Activated naive CD4-positive, alpha-beta T cell treated with anti-CD3 and anti-CD28 coated beads, Interleukin-2, amount 50 U/mL, for 24 hours (primary cell): ENCODE measurements around the gene SNX8.

Source experiments
- H3K27ac Mint-ChIP-seq: one replicate; pipeline ENCODE4 v1.8.0; 2021; ENCODE audit warnings: mild to moderate bottlenecking, mixed read lengths
- H3K27me3 Mint-ChIP-seq: one replicate; pipeline ENCODE4 v1.8.0; 2021; ENCODE audit warnings: mixed read lengths
- H3K36me3 Mint-ChIP-seq: one replicate; pipeline ENCODE4 v1.8.0; 2021; ENCODE audit warnings: mixed read lengths
- H3K4me1 Mint-ChIP-seq: one replicate; pipeline ENCODE4 v1.8.0; 2021; ENCODE audit warnings: mixed read lengths
- H3K4me3 Mint-ChIP-seq: one replicate; pipeline ENCODE4 v1.8.0; 2021; ENCODE audit warnings: mild to moderate bottlenecking, mixed read lengths
- H3K9me3 Mint-ChIP-seq: one replicate; pipeline ENCODE4 v1.8.0; 2021; ENCODE audit warnings: mixed read lengths

SNX8 gene

GRCh38 chr7:2218444-2218785 lies 95.8 kb downstream of the SNX8 start:
- no peaks in the 10 kb centered on the region for H3K4me1 Mint-ChIP-seq
- H3K27ac Mint-ChIP-seq: no peak overlapping the region
- H3K36me3 Mint-ChIP-seq: peaks cover 5% of the 10 kb centered on the region
- no peaks in the 10 kb centered on the region for H3K27me3 Mint-ChIP-seq
- no peaks in the 10 kb centered on the region for H3K9me3 Mint-ChIP-seq
- no peak overlapping the region for H3K4me3 Mint-ChIP-seq

DNA sequence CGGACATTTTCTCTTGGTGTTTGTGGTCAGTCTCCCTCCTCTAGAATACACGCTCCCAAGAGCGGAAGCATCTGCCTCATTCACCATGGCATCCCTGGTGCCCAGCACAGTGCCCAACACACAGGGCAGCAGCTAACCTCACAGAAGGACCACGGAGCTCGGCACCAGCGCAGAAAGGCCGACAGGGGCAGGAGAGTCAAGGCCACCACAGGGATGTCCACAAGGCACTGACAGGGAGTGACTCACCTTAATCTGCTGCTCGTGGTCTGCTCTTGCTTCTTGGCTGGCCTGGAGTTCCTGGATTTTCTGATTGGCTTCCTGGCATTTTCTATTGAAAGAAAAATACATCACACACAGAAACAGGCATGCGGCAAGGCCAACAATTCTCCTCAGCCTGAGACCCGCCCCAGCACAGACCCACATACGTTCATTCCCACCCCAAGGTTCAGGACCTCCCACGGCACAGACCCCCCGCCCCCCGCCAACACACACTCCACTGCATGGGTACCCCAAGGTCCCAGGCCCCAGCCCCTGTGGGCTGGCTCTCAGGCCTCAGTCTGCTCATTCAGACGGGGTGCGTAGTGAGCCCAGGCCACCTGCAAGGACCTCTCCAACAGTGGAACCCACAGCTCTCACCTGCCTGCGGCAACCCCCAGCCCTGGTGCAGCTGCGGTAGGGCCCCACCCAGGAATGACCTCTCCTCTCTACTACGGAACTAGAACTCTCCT lies 96.4 kb downstream of the SNX8 start:
- H3K27ac Mint-ChIP-seq: no peak overlapping the region
- peaks cover 5% of the 10 kb centered on the region for H3K36me3 Mint-ChIP-seq
- H3K4me3 Mint-ChIP-seq: no peak overlapping the region
- H3K4me1 Mint-ChIP-seq: no peaks in the 10 kb centered on the region
- no peaks in the 10 kb centered on the region for H3K9me3 Mint-ChIP-seq
- no peaks in the 10 kb centered on the region for H3K27me3 Mint-ChIP-seq

DNA sequence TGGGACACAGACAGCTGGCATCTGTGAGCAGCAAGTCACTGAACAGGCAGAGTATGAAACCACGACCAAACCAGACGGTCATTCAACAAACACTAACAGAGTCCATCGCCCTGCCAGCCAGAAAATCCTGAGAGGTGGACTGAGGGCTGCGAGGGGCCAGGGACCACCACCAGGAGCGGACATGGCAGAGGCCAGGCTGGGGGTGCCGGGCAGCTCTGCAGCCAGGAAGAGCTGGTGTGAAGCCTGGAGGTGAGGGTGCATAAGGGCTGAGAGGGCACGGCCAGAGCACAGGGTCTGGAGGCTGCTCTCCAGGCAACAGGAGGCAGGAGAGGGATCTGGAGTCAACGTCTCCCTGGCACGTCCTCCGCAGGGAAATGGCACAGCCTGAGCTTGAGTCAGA lies 97.0 kb downstream of the SNX8 start:
- no peaks in the 10 kb centered on the region for H3K9me3 Mint-ChIP-seq
- no peak overlapping the region for H3K27ac Mint-ChIP-seq
- no peaks in the 10 kb centered on the region for H3K4me1 Mint-ChIP-seq
- peaks cover 7% of the 10 kb centered on the region for H3K36me3 Mint-ChIP-seq
- no peak overlapping the region for H3K4me3 Mint-ChIP-seq
- H3K27me3 Mint-ChIP-seq: no peaks in the 10 kb centered on the region

GRCh38 chr7:2215851-2216250 lies 98.4 kb downstream of the SNX8 start:
- H3K9me3 Mint-ChIP-seq: no peaks in the 10 kb centered on the region
- no peaks in the 10 kb centered on the region for H3K27me3 Mint-ChIP-seq
- peaks cover 7% of the 10 kb centered on the region for H3K36me3 Mint-ChIP-seq
- H3K4me3 Mint-ChIP-seq: no peak overlapping the region
- no peak overlapping the region for H3K27ac Mint-ChIP-seq
- no peaks in the 10 kb centered on the region for H3K4me1 Mint-ChIP-seq

DNA sequence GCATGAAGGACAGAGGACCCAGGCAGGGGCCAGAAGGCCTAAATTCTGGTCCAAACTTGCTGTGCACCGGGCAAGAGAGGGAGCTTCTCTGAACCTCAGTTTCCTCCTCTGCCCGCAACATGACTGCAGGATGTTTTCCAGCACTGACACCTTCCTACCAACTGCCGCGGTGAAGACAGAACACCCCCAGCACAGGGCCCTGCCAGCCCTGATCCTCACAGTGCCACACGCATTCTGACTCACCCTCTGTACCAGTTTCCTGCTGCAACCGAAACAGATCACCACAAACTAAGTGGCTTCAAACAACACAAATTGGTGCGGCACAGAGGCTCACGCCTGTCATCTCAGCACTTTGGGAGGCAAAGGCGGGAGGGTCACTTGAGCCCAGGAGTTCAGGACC lies 99.6 kb downstream of the SNX8 start:
- Mint-ChIP-seq H3K36me3 (peaks cover 7% of the 10 kb centered on the region), H3K27me3 (no peaks in the 10 kb centered on the region), H3K4me3 (no peak overlapping the region), H3K27ac (no peak overlapping the region), H3K9me3 (no peaks in the 10 kb centered on the region), H3K4me1 (no peaks in the 10 kb centered on the region)

- Mint-ChIP-seq H3K4me3 (no peak overlapping the region), H3K9me3 (no peaks in the 10 kb centered on the region), H3K4me1 (no peaks in the 10 kb centered on the region), H3K36me3 (peaks cover 8% of the 10 kb centered on the region), H3K27me3 (no peaks in the 10 kb centered on the region), H3K27ac (no peak overlapping the region)
Observed at GRCh38 chr7:2213551-2214215, 100.6 kb downstream of the SNX8 start.

- no peak overlapping the region for H3K27ac Mint-ChIP-seq
- no peaks in the 10 kb centered on the region for H3K4me1 Mint-ChIP-seq
- no peak overlapping the region for H3K4me3 Mint-ChIP-seq
- H3K27me3 Mint-ChIP-seq: no peaks in the 10 kb centered on the region
- H3K36me3 Mint-ChIP-seq: peaks cover 10% of the 10 kb centered on the region
- no peaks in the 10 kb centered on the region for H3K9me3 Mint-ChIP-seq
Observed at GRCh38 chr7:2212906-2213305, 101.3 kb downstream of the SNX8 start.

GRCh38 chr7:2211926-2212325 lies 102.3 kb downstream of the SNX8 start:
- no peaks in the 10 kb centered on the region for H3K4me1 Mint-ChIP-seq
- H3K4me3 Mint-ChIP-seq: no peak overlapping the region
- H3K27me3 Mint-ChIP-seq: no peaks in the 10 kb centered on the region
- no peak overlapping the region for H3K27ac Mint-ChIP-seq
- H3K9me3 Mint-ChIP-seq: no peaks in the 10 kb centered on the region
- H3K36me3 Mint-ChIP-seq: peaks cover 8% of the 10 kb centered on the region

GRCh38 chr7:2211259-2211880 lies 102.9 kb downstream of the SNX8 start:
- no peaks in the 10 kb centered on the region for H3K9me3 Mint-ChIP-seq
- no peaks in the 10 kb centered on the region for H3K27me3 Mint-ChIP-seq
- H3K4me3 Mint-ChIP-seq: no peak overlapping the region
- peaks cover 8% of the 10 kb centered on the region for H3K36me3 Mint-ChIP-seq
- H3K27ac Mint-ChIP-seq: peak overlapping the region; percentile 51
- no peaks in the 10 kb centered on the region for H3K4me1 Mint-ChIP-seq

- H3K9me3 Mint-ChIP-seq: no peaks in the 10 kb centered on the region
- H3K27me3 Mint-ChIP-seq: no peaks in the 10 kb centered on the region
- no peak overlapping the region for H3K4me3 Mint-ChIP-seq
- no peaks in the 10 kb centered on the region for H3K4me1 Mint-ChIP-seq
- no peak overlapping the region for H3K27ac Mint-ChIP-seq
- H3K36me3 Mint-ChIP-seq: peaks cover 8% of the 10 kb centered on the region
Observed at GRCh38 chr7:2210551-2211258, 103.5 kb downstream of the SNX8 start.

GRCh38 chr7:2209961-2210323 lies 104.3 kb downstream of the SNX8 start:
- Mint-ChIP-seq H3K27me3 (no peaks in the 10 kb centered on the region), H3K9me3 (no peaks in the 10 kb centered on the region), H3K4me1 (no peaks in the 10 kb centered on the region), H3K27ac (no peak overlapping the region), H3K4me3 (no peak overlapping the region), H3K36me3 (peaks cover 8% of the 10 kb centered on the region)

DNA sequence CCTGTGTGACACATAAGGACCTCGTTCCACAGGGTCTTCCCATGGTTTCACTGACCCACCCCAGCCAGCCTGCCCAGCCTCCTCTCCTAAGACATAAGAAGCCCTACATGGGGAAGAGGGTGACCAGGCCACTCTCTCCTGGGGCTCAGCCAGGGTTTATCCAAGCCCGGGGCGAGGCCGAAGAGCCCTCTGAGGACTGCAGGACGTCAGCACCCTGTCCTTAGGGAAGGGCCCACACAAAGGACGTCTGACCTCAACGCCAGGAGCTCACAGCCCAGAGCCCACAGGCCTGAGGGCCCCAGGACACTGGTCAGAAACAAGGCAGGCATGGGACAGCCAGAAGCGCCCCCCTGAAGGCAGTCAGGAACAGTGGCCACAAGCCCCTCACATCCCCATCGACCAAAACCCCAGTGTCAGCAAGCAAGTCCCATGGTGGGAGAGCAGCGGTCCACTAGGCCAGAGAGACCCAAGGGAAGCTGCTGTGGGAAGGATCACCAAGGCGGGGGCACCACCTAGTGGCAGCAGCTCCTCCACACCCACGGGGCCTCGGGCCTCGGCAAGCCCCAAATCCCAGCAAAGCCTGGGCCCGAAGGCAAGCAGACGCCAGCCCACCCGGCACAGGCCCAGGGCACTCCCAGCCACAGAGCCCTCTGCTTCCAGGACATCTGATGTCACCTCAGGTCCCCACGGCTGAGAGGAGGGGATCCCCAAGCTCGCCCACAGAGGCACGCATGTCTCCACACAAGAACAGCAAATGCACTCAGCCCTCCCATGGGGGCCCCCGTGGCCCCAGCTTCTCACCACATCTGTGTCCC lies 104.9 kb downstream of the SNX8 start:
- no peaks in the 10 kb centered on the region for H3K27me3 Mint-ChIP-seq
- no peaks in the 10 kb centered on the region for H3K9me3 Mint-ChIP-seq
- no peak overlapping the region for H3K27ac Mint-ChIP-seq
- H3K4me3 Mint-ChIP-seq: no peak overlapping the region
- no peaks in the 10 kb centered on the region for H3K4me1 Mint-ChIP-seq
- peaks cover 8% of the 10 kb centered on the region for H3K36me3 Mint-ChIP-seq

DNA sequence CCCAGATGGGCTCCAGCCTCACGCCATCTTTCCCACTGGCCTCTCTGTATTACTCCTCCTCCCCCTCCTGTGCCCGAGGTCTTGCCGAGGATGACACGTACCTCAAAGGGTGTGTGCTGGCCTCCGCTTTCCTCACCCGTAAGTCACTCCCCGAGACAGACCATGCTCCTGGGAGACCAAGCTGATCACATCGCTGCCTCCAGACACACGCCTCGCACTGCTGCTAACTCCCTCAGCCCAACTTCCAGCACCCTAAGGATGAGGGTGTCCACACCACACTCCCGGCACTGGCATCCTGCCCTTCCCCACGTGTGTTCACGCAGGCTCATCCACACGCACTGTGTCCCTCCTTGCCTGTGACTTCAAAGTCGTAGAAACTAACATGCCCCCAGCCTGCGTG lies 105.5 kb downstream of the SNX8 start:
- H3K27ac Mint-ChIP-seq: no peak overlapping the region
- H3K4me1 Mint-ChIP-seq: no peaks in the 10 kb centered on the region
- H3K9me3 Mint-ChIP-seq: no peaks in the 10 kb centered on the region
- peaks cover 5% of the 10 kb centered on the region for H3K36me3 Mint-ChIP-seq
- no peaks in the 10 kb centered on the region for H3K27me3 Mint-ChIP-seq
- no peak overlapping the region for H3K4me3 Mint-ChIP-seq

DNA sequence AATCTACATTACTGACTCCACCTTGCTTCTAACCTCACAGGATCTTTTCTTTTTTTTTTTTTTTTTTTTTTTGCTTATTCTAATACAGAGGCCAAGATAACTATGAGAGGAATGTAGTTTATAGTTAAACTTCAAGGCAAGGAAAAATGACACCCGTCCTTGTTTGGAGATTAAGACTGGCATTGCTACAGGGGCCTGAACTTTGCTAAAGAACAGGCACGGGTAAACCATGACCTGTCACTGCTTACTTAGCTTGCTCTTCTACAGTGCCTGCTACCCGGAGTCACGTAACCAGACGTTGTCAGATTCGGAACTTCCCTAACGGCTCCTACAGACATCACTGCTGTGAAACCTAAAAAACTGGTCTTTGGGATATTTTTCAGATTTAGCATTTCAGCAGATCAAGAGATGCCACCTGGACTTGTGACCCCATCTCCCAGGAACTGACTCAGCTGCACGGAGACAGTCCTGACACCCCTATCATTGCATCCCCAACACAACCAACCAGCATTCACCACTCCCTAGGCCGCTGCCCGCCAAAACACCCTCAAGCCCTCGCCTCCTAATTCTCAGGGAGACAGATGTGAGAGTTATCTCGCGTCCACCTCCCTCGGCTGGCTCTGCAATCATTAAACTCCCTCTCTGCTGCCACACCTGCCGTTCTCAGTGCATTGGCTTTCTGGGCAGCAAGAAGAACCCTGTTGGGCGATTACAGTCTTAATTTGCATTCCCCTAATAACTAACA lies 109.0 kb downstream of the SNX8 start:
- Mint-ChIP-seq H3K4me1 (no peaks in the 10 kb centered on the region), H3K4me3 (no peak overlapping the region), H3K9me3 (no peaks in the 10 kb centered on the region), H3K27me3 (no peaks in the 10 kb centered on the region), H3K27ac (no peak overlapping the region), H3K36me3 (peaks cover 3% of the 10 kb centered on the region)

DNA sequence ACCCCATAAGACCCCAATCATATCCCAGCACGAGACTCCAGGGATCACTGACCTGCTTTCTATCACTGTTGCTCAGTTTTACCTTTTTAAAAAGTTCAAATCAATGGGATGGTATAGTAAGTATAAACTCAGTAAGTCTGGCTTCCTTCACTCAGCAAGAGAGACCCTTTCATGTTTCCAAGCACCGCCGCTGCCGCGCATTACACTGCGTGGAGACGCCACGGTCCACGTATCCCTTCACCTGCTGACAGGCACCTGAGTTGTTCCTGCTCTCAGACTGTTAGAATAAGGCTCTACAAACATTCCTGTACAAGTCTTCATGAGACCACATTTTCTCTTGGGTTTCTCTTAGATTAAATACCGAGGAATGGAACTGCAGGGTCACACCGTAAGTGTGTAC lies 109.8 kb downstream of the SNX8 start:
- Mint-ChIP-seq H3K27me3 (no peaks in the 10 kb centered on the region), H3K4me3 (no peak overlapping the region), H3K9me3 (no peaks in the 10 kb centered on the region), H3K4me1 (no peaks in the 10 kb centered on the region), H3K27ac (no peak overlapping the region), H3K36me3 (peaks cover 3% of the 10 kb centered on the region)
